Psoas muscle (tissue), 8 donors: Measurements from ENCODE around the gene SNX19. TPM values are rescaled to one million over a fixed set of nuclear protein-coding genes. Genes with fewer than 3 reads are reported as not detected.
A peak's percentile ranks its signal among the peaks of the same experiment; 100 is the strongest.

Experiments
- ATAC-seq, 4 donors: fragments of 200-7000 bp; cut with Tn5 transposase; one replicate each; pipeline ENCODE4 v1.9.1; 2020; ENCODE audit warnings: moderate library complexity in 3 of 4, mild to moderate bottlenecking in 2 of 4
- DNase-seq, 2 donors: peaks; one replicate each; pipeline ENCODE4 v3.0.0-alpha.2; 2020
- H3K27ac ChIP-seq: fragments of 200-600 bp; one replicate; pipeline ENCODE4 v1.8.0; 2022
- H3K27me3 ChIP-seq, 3 donors: fragments of 200-600 bp in 1 of 3; one replicate each; pipeline versions ENCODE4 v1.6.1 to v1.8.0; 2013 to 2022; ENCODE audit warnings: low read length in 2 of 3, mild to moderate bottlenecking in 2 of 3, moderate library complexity in 1 of 3; ENCODE audit not compliant: insufficient read depth in 3 of 3
- H3K36me3 ChIP-seq, 2 donors: fragments of 200-600 bp in 1 of 2; one replicate each; pipeline versions ENCODE4 v1.6.1 to v1.8.0; 2013 to 2022; ENCODE audit warnings: low read depth in 1 of 2, mild to moderate bottlenecking in 1 of 2, moderate library complexity in 1 of 2; ENCODE audit not compliant: insufficient read depth in 1 of 2
- H3K4me1 ChIP-seq: fragments of 200-600 bp; one replicate; pipeline ENCODE4 v1.8.0; 2022
- H3K4me3 ChIP-seq: fragments of 200-600 bp; one replicate; pipeline ENCODE4 v1.8.0; 2022; ENCODE audit warnings: mild to moderate bottlenecking
- H3K9me3 ChIP-seq: fragments of 200-600 bp; one replicate; pipeline ENCODE4 v1.8.0; 2022
- WGBS, 3 donors: extraction: QIAGEN DNeasy Blood & Tissue Kit; methylation state at CpG; one replicate each; pipeline versions ENCODE4 v1.1.6 to v1.1.7; 2013; 5-methylcytosine and 5-hydroxymethylcytosine counted together
- intact Hi-C, 2 donors: fragments of 100-400 bp; cut with DNase I; formaldehyde crosslinking; loops; one replicate each; pipeline versions ENCODE4 v1.11.0 to v1.14.2; 2022
- polyA plus RNA-seq, 3 donors: library from polyadenylated mRNA; stranded (reverse); fragments of 200-250 nt; gene quantifications; one replicate each; pipeline ENCODE4 v1.2.3, GENCODE V29; 2013
- total RNA-seq, 4 donors: library from RNA; stranded (reverse); fragmentation: NEBNext Ultra II Directional in 2 of 4; extraction: Animal tissue kit (Norgen Biotek cat#: 25700) in 2 of 4; gene quantifications; one replicate each; pipeline versions ENCODE4 v1.2.1 to v1.2.4, GENCODE V29; 2021 to 2023
- TF ChIP-seq, protein P1 (sequence below): fragments of 200-600 bp; IDR thresholded peaks from one replicate; pipeline ENCODE4 v1.8.0; 2022; ENCODE audit warnings: antibody characterized with exemption
- donor health status: healthy with polysubstance abuse.
- donor health status: DM: no; HTN: no; CAD: no; lungs with moderate emphysema.
- donor health status: Bipolar disorder and iron deficiency.
- donor health status: healthy.
- donor health status: DM: yes; HTN: yes; CAD: no.
- donor health status: DM: no; HTN: no; CAD: no.
- donor health status: DM: no; HTN: no; CAD: no.
- donor health status: DM: yes; HTN: yes; CAD: no.

The SNX19 gene
- total and polyA plus RNA-seq, 7 donors: 21.4 to 66.2 (median 36.0) TPM

DNA sequence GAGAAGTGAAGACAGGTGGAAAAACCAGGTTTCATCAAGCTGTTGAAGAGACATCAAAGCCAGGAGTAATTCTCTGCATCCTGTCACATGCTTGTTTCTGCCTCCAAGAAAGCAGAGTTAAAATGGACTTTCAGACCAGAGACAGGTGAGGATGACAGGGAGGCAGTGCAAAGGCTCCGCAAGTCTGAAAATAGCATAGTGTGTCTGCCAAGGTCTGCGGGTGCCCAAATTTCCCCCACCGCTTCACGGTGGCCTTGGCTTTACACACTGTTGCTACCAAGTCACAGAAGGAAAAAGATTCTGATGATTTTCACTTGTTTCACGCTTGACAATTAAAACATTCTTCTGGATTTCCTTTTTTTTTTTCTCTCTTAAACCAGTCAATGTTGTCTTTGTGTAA, 44.2 kb downstream of the SNX19 start:
- TF ChIP-seq, protein P1, sequence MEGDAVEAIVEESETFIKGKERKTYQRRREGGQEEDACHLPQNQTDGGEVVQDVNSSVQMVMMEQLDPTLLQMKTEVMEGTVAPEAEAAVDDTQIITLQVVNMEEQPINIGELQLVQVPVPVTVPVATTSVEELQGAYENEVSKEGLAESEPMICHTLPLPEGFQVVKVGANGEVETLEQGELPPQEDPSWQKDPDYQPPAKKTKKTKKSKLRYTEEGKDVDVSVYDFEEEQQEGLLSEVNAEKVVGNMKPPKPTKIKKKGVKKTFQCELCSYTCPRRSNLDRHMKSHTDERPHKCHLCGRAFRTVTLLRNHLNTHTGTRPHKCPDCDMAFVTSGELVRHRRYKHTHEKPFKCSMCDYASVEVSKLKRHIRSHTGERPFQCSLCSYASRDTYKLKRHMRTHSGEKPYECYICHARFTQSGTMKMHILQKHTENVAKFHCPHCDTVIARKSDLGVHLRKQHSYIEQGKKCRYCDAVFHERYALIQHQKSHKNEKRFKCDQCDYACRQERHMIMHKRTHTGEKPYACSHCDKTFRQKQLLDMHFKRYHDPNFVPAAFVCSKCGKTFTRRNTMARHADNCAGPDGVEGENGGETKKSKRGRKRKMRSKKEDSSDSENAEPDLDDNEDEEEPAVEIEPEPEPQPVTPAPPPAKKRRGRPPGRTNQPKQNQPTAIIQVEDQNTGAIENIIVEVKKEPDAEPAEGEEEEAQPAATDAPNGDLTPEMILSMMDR: no peak
- peaks cover 11 to 47% of the 10 kb centered on the region in 2 donors for H3K36me3 ChIP-seq
- H3K9me3 ChIP-seq: no peaks in the 10 kb centered on the region
- intact Hi-C loops: no loop called here
- H3K27ac ChIP-seq: peak overlapping the region; percentile 89
- ATAC-seq (peak; percentile 76 to 89 (median 84)), DNase-seq (no peak)
- no peaks in the 10 kb centered on the region for H3K27me3 ChIP-seq
- WGBS, 3 donors: 26 to 46% (median 44%) methylated on average over 5 of the region's 5 CpGs
- no peak overlapping the region for H3K4me3 ChIP-seq
- peaks cover 38% of the 10 kb centered on the region for H3K4me1 ChIP-seq

DNA sequence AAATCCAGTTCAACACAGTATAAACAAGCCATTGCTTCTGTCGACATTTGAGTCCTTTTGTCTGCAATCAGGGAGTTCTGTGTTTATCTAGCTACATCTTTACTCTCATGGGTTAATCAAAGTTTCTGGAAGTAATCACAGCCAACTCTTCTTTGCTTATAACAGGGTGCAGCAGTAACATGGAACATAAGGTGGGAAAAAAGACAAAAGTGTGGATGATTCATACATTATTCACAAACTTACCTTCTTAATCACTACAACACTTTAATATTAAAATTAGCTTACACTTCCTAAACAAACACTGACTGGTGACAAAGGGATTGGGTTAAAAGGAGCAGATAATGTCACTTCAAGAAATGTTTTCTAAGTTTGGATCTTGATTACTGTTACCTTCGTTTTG, 44.7 kb downstream of the SNX19 start:
- H3K4me1 ChIP-seq: peaks cover 43% of the 10 kb centered on the region
- DNase-seq (no peak), ATAC-seq (no peak)
- H3K27me3 ChIP-seq: no peaks in the 10 kb centered on the region
- no peak overlapping the region for H3K4me3 ChIP-seq
- intact Hi-C loops: no loop called here
- peak overlapping the region; percentile 89 for H3K27ac ChIP-seq
- H3K36me3 ChIP-seq: peaks cover 9 to 42% of the 10 kb centered on the region in 2 donors
- H3K9me3 ChIP-seq: no peaks in the 10 kb centered on the region
- WGBS, 3 donors: 38 to 62% (median 39%) methylated on average over 2 of the region's 2 CpGs
- TF ChIP-seq, protein P1: no peak

- intact Hi-C loops: loop anchor here in 1 of 2 donors (10.0 kb wide), 1 partner anchor 654 kb away; no protein-coding TSS in a partner anchor
- TF ChIP-seq, protein P1: no peak
- peaks cover 6 to 16% of the 10 kb centered on the region in 2 donors for H3K36me3 ChIP-seq
- no peaks in the 10 kb centered on the region for H3K27me3 ChIP-seq
- no peak overlapping the region for H3K27ac ChIP-seq
- no peak for ATAC-seq
- no peak for DNase-seq
- no peak overlapping the region for H3K4me3 ChIP-seq
- H3K9me3 ChIP-seq: no peaks in the 10 kb centered on the region
- H3K4me1 ChIP-seq: peaks cover 63% of the 10 kb centered on the region
- WGBS, 3 donors: 87 to 96% (median 88%) methylated on average over 7 of the region's 7 CpGs
These were observed 47.4 kb downstream of the SNX19 start for GRCh38 chr11:130868721-130869390.

GRCh38 chr11:130868086-130868710, 48.1 kb downstream of the SNX19 start:
- Histone ChIP-seq H3K4me3 (no peak overlapping the region), H3K36me3 (peaks cover 6 to 16% of the 10 kb centered on the region in 2 donors), H3K27ac (no peak overlapping the region), H3K27me3 (no peaks in the 10 kb centered on the region), H3K4me1 (peaks cover 62% of the 10 kb centered on the region), H3K9me3 (no peaks in the 10 kb centered on the region)
- no peak for DNase-seq
- TF ChIP-seq, protein P1: no peak
- WGBS, 3 donors: 85 to 88% (median 86%) methylated on average over 8 of the region's 8 CpGs
- ATAC-seq: no peak
- intact Hi-C loops: loop anchor here in 1 of 2 donors (10.0 kb wide), 1 partner anchor 653 kb away; no protein-coding TSS in a partner anchor
